GM18861 (cell line): ENCODE measurements around the gene MUC6.

Experiments used
- ATAC-seq: cut with Tn5 transposase; IDR thresholded peaks from one replicate; pipeline ENCODE4 v1.9.1; 2021; ENCODE audit not compliant: unreplicated experiment

The MUC6 gene

DNA sequence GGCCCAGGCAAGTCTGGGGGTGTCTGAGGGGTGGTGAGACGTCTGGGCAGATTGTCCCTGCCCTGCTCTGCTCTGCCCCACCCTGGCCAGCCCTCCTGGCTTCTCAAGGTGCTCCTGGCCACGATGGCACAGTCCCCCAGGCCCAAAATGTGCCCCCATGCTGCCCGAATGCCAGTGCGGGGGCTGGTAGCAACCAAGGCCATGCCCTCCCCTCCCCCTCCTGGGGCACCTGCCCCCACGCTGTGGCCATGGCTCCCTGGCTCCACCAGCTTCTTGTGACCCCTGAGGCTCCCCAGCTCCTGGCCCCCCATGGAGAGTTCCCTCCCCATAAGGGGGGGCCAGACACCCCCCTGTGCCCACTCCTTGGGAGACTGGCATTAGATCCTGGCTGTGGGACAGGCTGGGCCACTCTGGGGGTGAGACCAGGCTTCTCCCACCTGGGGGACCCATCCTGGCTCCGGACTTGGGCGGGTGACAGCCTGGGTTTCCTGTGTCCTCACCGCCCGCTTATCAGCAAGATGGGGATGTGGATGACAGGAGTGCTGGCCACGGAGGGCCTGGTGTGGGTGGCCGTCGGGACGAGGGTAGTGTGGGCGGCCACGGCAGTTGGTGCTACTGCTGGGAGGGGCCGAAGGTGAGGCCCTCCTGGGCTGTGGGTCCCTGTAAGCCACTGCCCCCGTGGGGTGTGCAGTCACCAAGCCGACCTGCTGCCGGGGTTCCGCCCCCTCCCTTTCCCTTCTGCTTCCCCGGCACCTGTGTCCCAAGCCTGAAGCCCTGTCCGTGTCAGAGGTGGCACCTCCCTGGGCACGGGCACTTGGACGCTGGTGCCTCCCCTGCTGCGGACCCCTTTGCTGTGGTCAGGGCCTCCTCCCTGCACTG, 15.9 kb upstream of the MUC6 start:
- no peak for ATAC-seq

DNA sequence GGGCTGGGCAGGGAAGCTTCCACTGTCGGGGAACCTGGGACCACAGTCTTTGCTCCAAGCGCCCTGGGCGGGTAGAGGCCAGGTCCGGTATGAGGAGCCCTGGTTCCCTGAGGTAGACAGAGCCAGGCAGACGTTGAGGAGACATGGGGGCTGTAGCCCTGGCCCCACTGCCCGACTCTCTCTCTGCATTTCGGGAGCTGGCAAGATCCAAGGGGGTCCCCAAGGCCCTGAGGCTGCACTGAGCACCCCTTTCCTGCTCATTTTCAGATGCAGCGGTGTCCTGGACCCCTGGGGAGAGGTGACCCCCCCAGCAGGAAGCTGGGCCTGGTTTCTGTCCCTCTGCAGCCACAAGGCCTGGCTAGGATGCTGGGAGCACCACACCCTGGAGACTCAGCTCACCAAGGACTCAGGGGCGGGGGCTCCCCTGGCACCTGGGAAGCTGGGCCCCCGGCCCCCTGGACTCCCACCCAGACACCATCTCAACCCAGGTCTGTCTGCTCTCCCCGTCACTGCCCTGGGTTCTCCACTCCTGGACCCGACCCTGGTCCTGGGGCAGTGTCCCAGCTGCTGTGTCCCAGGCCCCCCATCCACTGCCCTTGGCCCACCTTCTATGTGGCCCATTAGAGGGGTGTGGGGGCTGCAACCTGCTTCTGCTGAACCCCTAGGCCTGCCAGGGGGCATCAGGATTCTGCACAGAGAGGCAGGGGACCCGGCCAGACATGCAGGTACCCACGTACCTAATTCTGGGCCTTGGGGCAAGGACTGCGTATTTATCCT, 15.0 kb upstream of the MUC6 start:
- ATAC-seq = no peak

- ATAC-seq = peak; percentile 73
Measured at GRCh38 chr11:1050581-1051355, 14.2 kb upstream of the MUC6 start.

DNA sequence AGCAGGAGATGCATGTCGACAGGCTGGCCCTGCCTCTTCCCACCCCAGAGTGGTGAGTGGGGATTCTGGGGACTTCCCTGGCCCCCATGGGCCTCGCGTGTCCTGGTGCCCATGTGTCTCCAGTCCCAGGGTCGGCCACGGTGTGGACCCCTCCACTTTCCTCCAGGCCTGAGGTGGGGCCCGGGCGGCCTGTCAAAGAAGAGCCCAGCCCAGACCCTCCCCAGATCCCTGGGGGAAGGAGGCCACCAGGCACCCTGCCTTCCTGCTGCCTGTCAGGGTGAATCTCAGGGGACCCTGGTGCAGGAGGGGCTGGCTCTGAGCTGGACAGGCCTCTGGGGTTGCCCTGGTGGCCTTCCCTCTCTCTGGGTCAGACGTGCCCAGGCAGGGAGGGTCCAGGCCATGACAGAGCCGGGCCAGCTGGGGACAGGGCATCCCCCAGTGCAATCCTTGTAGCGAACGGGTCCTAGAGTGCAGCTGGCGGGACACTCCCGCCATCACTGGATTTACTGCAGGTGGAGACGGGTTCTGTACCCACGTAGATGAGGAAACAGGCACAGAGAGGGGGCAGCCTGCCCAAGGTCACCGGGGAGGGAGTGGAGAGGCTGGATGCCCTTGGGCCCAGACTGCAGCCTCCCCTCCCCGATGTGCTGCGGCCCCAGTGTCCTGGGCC, 13.5 kb upstream of the MUC6 start:
- no peak for ATAC-seq

DNA sequence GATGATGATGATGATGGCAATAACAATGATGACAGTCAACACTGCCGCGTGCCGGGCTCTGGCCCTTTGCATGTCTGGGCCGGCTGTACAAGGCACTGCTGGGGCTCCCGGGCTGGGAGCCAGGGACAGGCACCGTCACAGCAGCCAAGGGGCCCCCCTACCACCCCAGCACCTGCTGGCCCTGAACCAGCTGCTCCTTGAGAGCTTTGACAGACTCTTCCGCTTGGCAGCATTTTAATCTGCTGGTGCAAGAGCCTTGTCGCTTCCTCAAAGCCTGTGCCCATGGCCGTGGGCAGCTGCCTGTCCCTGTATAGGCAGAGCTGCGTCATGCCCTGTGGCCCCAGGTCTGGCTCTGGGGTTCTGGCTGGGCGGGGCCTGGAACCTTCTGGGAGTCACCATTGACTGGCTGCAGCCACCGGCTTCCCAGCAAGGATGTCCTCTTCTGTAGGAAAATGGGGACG, 12.9 kb upstream of the MUC6 start:
- ATAC-seq = no peak

GRCh38 chr11:1049071-1049405, 12.5 kb upstream of the MUC6 start:
- ATAC-seq = no peak

DNA sequence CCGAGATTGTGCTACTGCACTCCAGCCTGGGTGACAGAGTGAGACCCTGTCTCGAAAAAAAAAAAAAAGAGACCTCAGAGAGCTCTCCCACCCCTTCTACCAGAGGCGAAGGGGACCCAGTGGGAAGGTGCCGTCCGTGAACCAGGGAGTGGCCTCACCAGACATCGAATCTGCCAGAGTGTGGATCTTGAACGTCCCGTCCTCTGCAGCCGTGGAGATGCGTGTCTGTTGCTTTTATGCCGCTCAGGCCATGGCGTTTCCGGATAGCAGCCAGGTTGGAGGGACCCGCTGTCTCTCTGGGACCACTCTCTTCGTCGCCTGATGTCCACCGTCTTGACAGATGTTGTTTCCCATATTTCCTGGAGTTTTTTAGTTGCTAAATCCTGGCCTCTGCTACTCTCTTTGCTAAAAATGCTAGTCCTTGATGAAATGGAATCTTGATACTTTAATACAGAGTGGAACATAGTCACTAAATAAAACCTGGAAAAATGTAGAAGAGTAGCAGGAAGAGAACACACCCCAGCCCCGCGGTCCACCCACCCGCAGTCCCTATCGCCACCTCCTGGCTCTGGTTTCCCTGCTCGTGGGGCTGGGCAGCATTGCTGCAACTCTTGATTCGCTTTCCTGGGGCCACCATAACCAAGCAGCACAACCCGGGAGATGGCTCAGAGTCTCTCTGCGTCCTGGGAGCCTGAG, 12.0 kb upstream of the MUC6 start:
- ATAC-seq = no peak

GRCh38 chr11:1047595-1048156, 11.2 kb upstream of the MUC6 start:
- no peak for ATAC-seq

DNA sequence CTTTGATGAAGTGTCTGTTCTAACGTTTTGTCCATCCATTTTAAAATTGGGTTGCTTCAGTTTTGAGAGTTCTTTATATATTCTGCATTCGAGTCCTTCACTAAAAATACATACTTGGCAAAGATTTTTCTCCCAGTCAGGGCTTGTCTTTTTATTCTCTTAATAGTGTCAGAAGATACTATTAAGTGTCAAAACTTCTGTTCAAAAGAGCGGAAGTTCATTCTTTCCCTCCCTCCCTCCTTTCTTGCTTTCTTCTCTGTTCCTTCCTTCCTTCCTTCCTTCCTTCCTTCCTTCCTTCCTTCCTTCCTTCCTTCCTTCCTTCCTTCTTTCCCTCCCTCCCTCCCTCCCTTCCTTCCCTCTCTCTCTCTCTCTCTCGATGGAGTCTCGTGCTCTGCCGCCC, 7.6 kb upstream of the MUC6 start:
- ATAC-seq = no peak

DNA sequence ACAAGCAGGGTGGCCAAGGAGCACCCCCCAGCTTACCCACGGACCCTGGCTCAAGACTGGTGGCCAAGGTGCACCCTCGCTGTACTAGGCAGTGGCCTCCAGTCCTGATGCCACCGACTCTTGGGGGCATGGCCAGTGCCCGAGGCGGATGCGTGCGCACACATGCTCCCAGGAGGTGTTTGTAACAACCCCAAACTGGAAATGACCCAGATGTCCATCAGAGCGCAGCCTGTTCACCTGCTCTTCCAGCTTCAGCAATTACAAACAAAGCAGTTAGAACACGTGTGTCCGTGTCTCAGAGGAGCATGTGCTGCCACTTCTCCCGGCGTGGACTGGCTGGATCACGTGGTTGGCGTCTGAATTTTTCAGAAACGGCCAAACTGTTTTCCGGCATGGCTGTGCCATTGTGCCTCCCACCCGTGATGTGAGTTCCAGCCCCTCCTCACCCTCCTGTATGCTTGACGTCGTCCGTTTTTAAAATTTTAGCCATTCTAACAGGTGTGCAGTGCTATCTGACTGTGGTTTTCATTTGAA, 7.1 kb upstream of the MUC6 start:
- ATAC-seq = no peak

- no peak for ATAC-seq
Measured at GRCh38 chr11:1042626-1043562, 6.4 kb upstream of the MUC6 start.

- ATAC-seq = no peak
Measured at GRCh38 chr11:1041936-1042608, 5.6 kb upstream of the MUC6 start.

GRCh38 chr11:1041471-1041870, 5.0 kb upstream of the MUC6 start:
- no peak for ATAC-seq

DNA sequence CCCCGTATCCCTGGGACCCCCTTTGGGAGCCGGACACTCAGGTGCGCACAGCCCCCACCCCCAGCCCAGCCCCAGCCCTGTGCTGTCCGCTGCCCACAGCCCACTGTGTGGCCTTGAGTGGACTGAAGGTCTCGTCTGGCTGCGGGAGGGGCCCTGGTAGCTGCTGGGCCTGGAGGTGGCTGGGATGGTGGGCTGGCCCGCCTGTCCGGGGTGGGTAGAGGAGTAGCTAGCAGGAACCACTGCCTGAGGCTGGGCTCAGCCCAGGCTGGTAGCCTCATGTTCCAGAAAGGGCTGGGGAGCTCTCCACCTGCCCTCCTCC, 4.6 kb upstream of the MUC6 start:
- ATAC-seq = no peak

- no peak for ATAC-seq
Measured at GRCh38 chr11:1040428-1041148, 4.1 kb upstream of the MUC6 start.

DNA sequence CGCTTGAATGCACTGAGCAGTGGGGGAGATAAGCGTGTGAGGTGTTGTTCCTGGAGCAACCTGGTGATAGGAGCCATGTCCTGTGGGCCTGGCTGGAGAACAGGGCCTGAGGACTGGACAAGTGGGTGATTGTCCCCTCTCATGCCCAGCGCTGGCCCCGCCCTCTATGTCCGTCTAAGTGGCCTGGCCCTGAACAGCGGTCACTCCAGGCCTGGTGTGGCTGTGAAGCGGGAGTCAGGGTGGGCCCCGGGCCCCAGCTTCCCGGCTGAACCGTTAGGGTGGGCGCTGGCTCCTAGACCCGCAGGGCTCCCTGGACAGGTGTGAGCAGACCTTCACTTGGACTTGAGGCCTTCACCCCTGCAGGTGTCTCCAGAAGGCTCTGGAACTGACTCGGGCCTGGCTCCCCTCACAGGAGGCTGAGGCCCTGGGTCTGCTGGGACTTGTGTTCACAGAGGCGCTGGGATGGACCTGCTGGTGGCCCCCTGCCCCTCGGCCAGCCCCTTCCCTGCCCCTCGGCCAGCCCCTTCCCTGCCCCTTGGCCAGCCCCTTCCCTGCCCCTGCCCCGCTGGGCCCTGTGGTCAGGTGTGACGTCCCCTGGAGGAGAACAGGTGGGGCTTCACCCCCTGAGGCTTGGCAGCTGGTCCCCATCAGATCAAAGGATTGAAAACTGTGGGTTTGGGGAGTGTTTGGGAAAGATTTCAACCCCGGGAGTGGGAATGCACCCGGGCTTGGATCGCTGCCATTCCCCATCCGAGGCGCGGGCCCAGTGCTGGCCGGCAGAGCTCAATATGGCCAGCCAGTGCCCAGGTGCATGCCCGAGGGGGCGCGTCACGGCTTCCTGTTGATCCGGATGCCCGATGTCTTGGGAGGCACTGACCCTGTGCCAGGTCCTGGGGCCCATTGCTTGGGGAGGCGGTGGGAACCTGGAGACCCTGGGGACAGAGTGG, 3.2 kb upstream of the MUC6 start:
- no peak for ATAC-seq

- ATAC-seq = no peak
Measured at GRCh38 chr11:1038921-1039320, 2.4 kb upstream of the MUC6 start.
